Right lobe of liver (tissue), 4 donors: ENCODE data around the gene RTCA.

ENCODE experiments used
- CTCF ChIP-seq, 4 donors: fragments of 200-600 bp in 3 of 4; fragments of 450-650 bp in 1 of 4; IDR thresholded peaks; one replicate each; pipeline versions ENCODE4 v1.5.1 to v1.8.0; 2016 to 2022; ENCODE audit warnings: antibody characterized with exemption in 4 of 4, mild to moderate bottlenecking in 2 of 4
- POLR2A ChIP-seq: fragments of 450-650 bp; IDR thresholded peaks from one replicate; pipeline ENCODE4 v1.6.1; 2017; ENCODE audit warnings: antibody characterized with exemption, mild to moderate bottlenecking
- donor health status: DM: no; HTN: no; CAD: no.
- donor health status: DM: no; HTN: no; CAD: no.
- donor health status: DM: no; HTN: yes; CAD: no.

GRCh38 chr1:100277866-100278265, 11.8 kb downstream of the RTCA start:
- TF ChIP-seq CTCF (IDR thresholded peaks at IDR 0.05) (no peak), POLR2A (no peak)
